Measurements from ENCODE around the gene JMJD1C. TPM values are rescaled to one million over a fixed set of nuclear protein-coding genes. Genes with fewer than 3 reads are reported as not detected.

The JMJD1C gene
- total and polyA plus RNA-seq, 10 of the 15 experiments (the other 5 are each of a cell fraction or from before 2014, with no cell fraction given): 31.2 to 83.3 (median 49.5) TPM

- TF ChIP-seq PRDM15 (CRISPR knock-in tag; IDR thresholded peaks at IDR 0.05) (no peak), RAD51 (IDR thresholded peaks at IDR 0.05) (peak; percentile 96), CBX5 (IDR thresholded peaks at IDR 0.05; ENCODE audit: low read depth) (peak; percentile 88; the same call in 1 of the 2 replicates), STAT1 (conservative IDR thresholded peaks at IDR 0.05) (no peak), RBBP5 (conservative IDR thresholded peaks at IDR 0.05) (no peak)
These were observed 332.5 kb downstream of the JMJD1C start, which contains the start of gene NRBF2 (continued) for GRCh38 chr10:63133056-63133820.

- BruUV-seq (replicated peaks): no TSS peak
- Histone ChIP-seq H2AFZ (ENCODE audit: control insufficient read depth, low read depth, low read length) (peak overlapping the region; percentile 89), H4K20me1 (ENCODE audit: control insufficient read depth, insufficient read depth) (no peaks in the 10 kb centered on the region; the same call in 1 of the 2 replicates), H3K27me3 (replicated peaks in 1 of 2; ENCODE audit: control insufficient read depth in 2 of 2, insufficient read depth in 2 of 2, low read length in 1 of 2) (no peaks in the 10 kb centered on the region), H3K4me2 (ENCODE audit: control insufficient read depth, insufficient read depth) (0 out of 2 replicates have a peak overlapping the region, but pooled peaks have one; percentile 36), H3K9me3 (replicated peaks; ENCODE audit: control insufficient read depth, insufficient read depth, low read length) (no peaks in the 10 kb centered on the region; the same call in 2 of the 3 replicates), H3K36me3 (ENCODE audit: control insufficient read depth in 2 of 2, insufficient read depth in 2 of 2, low read length in 1 of 2) (no peaks in the 10 kb centered on the region), H3K4me3 (no peak overlapping the region), H3K4me1 (ENCODE audit: control insufficient read depth, insufficient read depth, low read length) (peaks cover 6% of the 10 kb centered on the region), H3K9ac (ENCODE audit: control insufficient read depth, insufficient read depth, low read length) (no peak overlapping the region), H3K27ac (ENCODE audit: control insufficient read depth, insufficient read depth) (no peak overlapping the region), H3K79me2 (ENCODE audit: control insufficient read depth, insufficient read depth, low read length) (peaks cover 44% of the 10 kb centered on the region)
- ChIA-PET SMC1A (ENCODE audit: uncharacterized antibody, unreplicated experiment) (interaction anchor here (0.9 to 7.0 kb wide), 6 partner anchors 13 to 587 kb away, joined by 3 to 53 read pairs (median 4); no protein-coding TSS in a partner anchor), CTCF (interaction anchor here (1.2 to 7.8 kb wide), 5 partner anchors 9 to 48 kb away, joined by 4 to 71 read pairs (median 6); no protein-coding TSS in a partner anchor), POLR2A (interaction anchor here (1.0 to 1.2 kb wide), 3 partner anchors 10 to 496 kb away, joined by 3 to 6 read pairs (median 3); no protein-coding TSS in a partner anchor), RAD21 (ENCODE audit: unreplicated experiment) (interaction anchor here (0.6 to 2.7 kb wide), 11 partner anchors 10 to 641 kb away, joined by 3 to 14 read pairs (median 4); partner anchors contain the start of gene EGR2)
- intact Hi-C loops (cut with micrococcal nuclease; ENCODE audit: unreplicated experiment) (loop anchor here (10.0 kb wide), 1 partner anchor 448 kb away; no protein-coding TSS in a partner anchor), in situ Hi-C loops (cut with MboI) (no loop called here)
- no peak for DNase-seq (ENCODE audit: low read depth, low spot score)
- no peak for ATAC-seq
- 56% methylated on average over 6 of the region's 6 CpGs for WGBS (ENCODE audit: insufficient coverage, insufficient replicate concordance, low lambda C conversion rate, missing lambda C conversion rate)
- FAIRE-seq: no peak
- TF ChIP-seq MTA3 (IDR thresholded peaks at IDR 0.05; ENCODE audit: borderline replicate concordance, low read length) (no peak), TAF1 (IDR thresholded peaks at IDR 0.05; ENCODE audit: borderline replicate concordance, low read depth, low read length) (no peak), IKZF1 (conservative IDR thresholded peaks at IDR 0.05) (no peak), RAD21 (IDR thresholded peaks at IDR 0.05; ENCODE audit: insufficient read depth, low read depth, low read length) (no peak), E2F4 (IDR thresholded peaks at IDR 0.05; ENCODE audit: low read depth, low read length) (no peak), ZNF24 (IDR thresholded peaks at IDR 0.05) (no peak), ZNF687 (IDR thresholded peaks at IDR 0.05) (no peak), PAX8 (IDR thresholded peaks at IDR 0.05) (no peak)
These were observed 333.1 kb downstream of the JMJD1C start for GRCh38 chr10:63132651-63133055.

All from GM12878 (cell line).